Central memory CD8-positive, alpha-beta T cell (primary cell): ENCODE data around the gene ELFN2.

Experiments used
- ATAC-seq: fragments of 150-1000 bp; cut with Tn5 transposase; replicated peaks from 2 replicates; pipeline ENCODE4 v1.10.0; 2022; ENCODE audit warnings: mild to moderate bottlenecking, moderate FRiP score, moderate number of reproducible peaks; ENCODE audit not compliant: poor library complexity, severe bottlenecking; ENCODE audit errors: extremely low read depth
- DNase-seq, 2 donors: peaks; one replicate each; pipeline ENCODE4 v3.0.0; 2021; ENCODE audit warnings: low spot score in 2 of 2
- H3K27ac Mint-ChIP-seq: one replicate; pipeline ENCODE4 v1.8.0; 2022; ENCODE audit warnings: low read depth, mild to moderate bottlenecking, moderate library complexity, mixed read lengths
- H3K27me3 Mint-ChIP-seq: one replicate; pipeline ENCODE4 v1.8.0; 2022; ENCODE audit warnings: mixed read lengths
- H3K36me3 Mint-ChIP-seq: one replicate; pipeline ENCODE4 v1.8.0; 2022; ENCODE audit warnings: mild to moderate bottlenecking, moderate library complexity, mixed read lengths; ENCODE audit not compliant: insufficient read depth
- H3K4me1 Mint-ChIP-seq: one replicate; pipeline ENCODE4 v1.8.0; 2022; ENCODE audit warnings: mixed read lengths
- H3K4me3 Mint-ChIP-seq: one replicate; pipeline ENCODE4 v1.8.0; 2022; ENCODE audit warnings: mild to moderate bottlenecking, moderate library complexity, mixed read lengths
- H3K9me3 Mint-ChIP-seq: one replicate; pipeline ENCODE4 v1.8.0; 2022; ENCODE audit warnings: mixed read lengths

ELFN2 gene

GRCh38 chr22:37464181-37464580 lies 36.9 kb upstream of the ELFN2 start:
- Mint-ChIP-seq H3K4me3 (no peak overlapping the region), H3K27me3 (no peaks in the 10 kb centered on the region), H3K27ac (no peak overlapping the region), H3K36me3 (peaks cover 12% of the 10 kb centered on the region), H3K4me1 (peaks cover 10% of the 10 kb centered on the region), H3K9me3 (no peaks in the 10 kb centered on the region)
- DNase-seq (no peak), ATAC-seq (no peak)

DNA sequence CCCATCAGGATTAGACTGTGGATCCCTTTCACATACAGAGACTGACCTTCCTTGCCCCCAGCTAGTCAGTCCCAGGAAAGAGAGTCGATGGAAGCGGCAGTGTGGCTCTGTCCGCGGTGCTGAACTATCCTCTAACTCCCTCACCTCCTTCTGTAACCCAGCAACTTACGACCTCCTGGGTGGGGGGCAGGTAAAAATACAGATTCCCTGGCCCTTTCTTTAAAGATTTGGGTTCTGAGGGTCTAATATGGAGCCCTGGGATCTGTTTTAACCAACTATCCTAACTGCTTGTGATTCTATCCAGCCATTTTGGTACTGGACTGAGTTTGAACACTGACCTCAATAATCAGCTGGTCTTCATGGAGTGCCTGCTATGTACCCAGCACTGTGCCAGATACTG lies 35.7 kb upstream of the ELFN2 start:
- no peak overlapping the region for H3K4me3 Mint-ChIP-seq
- peaks cover 10% of the 10 kb centered on the region for H3K4me1 Mint-ChIP-seq
- no peak for DNase-seq

DNA sequence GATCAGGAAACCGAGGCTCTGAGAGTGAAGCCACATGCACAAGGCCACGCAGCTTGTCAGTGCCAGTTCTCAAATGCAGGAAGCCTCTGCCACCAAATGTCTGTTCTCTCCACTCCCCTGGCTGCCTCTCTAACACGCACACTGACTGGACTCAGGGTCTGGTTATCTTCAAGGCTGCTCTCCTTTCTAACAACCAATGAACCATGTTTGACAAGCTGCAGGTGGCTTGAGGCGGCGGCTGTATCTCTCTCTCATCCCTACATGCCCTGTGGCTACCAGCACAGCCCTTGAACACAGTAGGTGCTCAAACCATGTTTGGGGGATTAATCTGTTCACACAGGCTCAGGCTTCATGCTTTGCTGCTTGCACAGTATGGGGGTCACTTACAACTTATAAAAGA lies 35.2 kb upstream of the ELFN2 start:
- no peak overlapping the region for H3K27ac Mint-ChIP-seq
- no peak overlapping the region for H3K4me3 Mint-ChIP-seq
- H3K27me3 Mint-ChIP-seq = no peaks in the 10 kb centered on the region
- no peaks in the 10 kb centered on the region for H3K9me3 Mint-ChIP-seq
- no peak for ATAC-seq
- peaks cover 13% of the 10 kb centered on the region for H3K4me1 Mint-ChIP-seq
- DNase-seq = no peak
- peaks cover 7% of the 10 kb centered on the region for H3K36me3 Mint-ChIP-seq

More for the DNA sequence above, 35.7 kb upstream of the ELFN2 start:
- ATAC-seq = no peak
- H3K27me3 Mint-ChIP-seq = no peaks in the 10 kb centered on the region
- no peaks in the 10 kb centered on the region for H3K9me3 Mint-ChIP-seq
- H3K36me3 Mint-ChIP-seq = peaks cover 7% of the 10 kb centered on the region
- H3K27ac Mint-ChIP-seq = no peak overlapping the region

DNA sequence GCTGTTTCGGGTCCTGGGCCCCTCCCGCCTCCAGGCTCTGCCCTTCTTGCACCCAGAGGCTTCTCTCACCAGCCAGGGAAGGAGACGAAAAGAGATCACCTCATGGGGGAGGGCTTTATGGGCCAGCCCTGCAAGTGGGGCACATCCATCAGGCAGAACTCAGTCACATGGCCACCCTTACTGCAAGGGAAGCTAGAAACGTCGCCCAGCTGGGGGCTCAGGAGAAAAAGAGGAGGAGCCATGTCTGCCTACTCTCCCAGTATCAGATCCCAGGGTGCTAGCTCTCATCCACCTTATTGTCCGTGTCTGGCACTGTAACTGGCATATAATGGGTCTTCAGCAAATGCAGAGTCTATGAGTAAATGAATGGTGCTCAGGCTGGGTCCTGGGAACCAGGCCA lies 34.7 kb upstream of the ELFN2 start:
- Mint-ChIP-seq H3K9me3 (no peaks in the 10 kb centered on the region), H3K4me3 (no peak overlapping the region), H3K36me3 (peaks cover 7% of the 10 kb centered on the region), H3K27ac (no peak overlapping the region), H3K4me1 (peaks cover 17% of the 10 kb centered on the region), H3K27me3 (no peaks in the 10 kb centered on the region)
- ATAC-seq (no peak), DNase-seq (no peak)

- DNase-seq = no peak
- H3K36me3 Mint-ChIP-seq = peaks cover 7% of the 10 kb centered on the region
- H3K4me1 Mint-ChIP-seq = peaks cover 17% of the 10 kb centered on the region
- H3K27ac Mint-ChIP-seq = no peak overlapping the region
- ATAC-seq = no peak
- no peaks in the 10 kb centered on the region for H3K27me3 Mint-ChIP-seq
- no peaks in the 10 kb centered on the region for H3K9me3 Mint-ChIP-seq
- H3K4me3 Mint-ChIP-seq = no peak overlapping the region
Measured at GRCh38 chr22:37460684-37461083, 33.4 kb upstream of the ELFN2 start.

DNA sequence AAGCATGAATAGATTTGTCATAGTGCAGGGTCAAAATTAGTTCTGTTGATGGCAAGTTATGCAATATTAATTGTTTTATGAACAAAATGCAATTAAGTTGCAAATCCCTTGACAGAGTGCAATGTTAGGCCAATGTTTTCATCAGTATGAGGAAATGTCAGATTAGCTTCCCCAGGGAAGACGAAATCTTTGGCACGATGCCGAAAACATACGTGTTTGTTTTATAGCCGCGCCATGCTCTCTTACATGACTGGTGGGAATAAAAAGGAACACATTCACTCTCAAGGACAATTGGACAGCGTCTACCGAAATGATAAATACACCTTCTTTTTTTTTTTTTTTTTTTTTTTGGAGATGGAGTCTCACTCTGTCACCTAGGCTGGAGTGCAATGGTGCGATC lies 31.9 kb upstream of the ELFN2 start:
- Mint-ChIP-seq H3K36me3 (peaks cover 7% of the 10 kb centered on the region), H3K27me3 (no peaks in the 10 kb centered on the region), H3K9me3 (no peaks in the 10 kb centered on the region), H3K4me1 (peaks cover 12% of the 10 kb centered on the region), H3K27ac (no peak overlapping the region), H3K4me3 (no peak overlapping the region)
- DNase-seq (no peak), ATAC-seq (no peak)

DNA sequence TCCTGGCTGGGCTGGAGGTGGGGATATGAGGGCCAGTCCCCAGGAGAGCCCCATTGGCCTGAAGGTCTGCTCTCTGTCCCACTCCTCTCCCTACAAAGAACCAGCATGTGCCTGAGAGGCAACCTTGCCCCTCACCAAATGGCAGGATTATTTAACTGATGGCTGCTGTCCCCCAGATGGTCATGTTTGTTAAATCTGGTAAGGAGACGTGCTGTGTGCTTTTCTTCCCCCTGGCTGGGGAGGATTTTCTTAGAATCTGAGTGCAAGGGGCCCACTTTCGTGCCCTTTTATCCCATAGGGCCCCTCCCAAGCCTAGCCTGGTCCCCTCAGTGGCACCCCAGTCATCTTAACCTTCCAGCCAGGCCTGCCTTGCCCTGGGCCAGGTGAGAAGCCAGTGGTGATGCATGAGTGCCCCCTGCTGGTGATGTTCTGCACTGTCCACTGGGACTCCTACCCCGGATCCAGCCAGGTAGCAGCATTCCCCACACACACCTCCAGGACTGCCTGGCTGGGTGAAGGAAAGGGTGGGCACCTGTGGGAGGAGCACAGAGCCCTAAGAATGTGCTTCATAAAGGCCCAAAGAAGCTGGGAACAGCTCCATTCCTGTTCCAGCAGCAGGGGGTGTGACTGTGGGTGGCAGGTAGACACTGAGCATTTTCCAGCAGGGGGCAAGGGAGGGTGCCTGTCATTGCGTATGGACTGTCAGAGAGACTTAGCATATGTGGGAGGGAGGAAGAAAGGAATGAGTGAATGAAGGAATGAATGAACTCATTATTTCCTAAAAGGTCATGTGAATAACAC lies 30.0 kb upstream of the ELFN2 start:
- no peak overlapping the region for H3K27ac Mint-ChIP-seq
- ATAC-seq (peak; percentile 82), DNase-seq (peak; percentile 73 to 84)
- no peak overlapping the region for H3K4me3 Mint-ChIP-seq
- peaks cover 12% of the 10 kb centered on the region for H3K4me1 Mint-ChIP-seq
- H3K27me3 Mint-ChIP-seq = no peaks in the 10 kb centered on the region
- peaks cover 6% of the 10 kb centered on the region for H3K36me3 Mint-ChIP-seq
- no peaks in the 10 kb centered on the region for H3K9me3 Mint-ChIP-seq

- H3K9me3 Mint-ChIP-seq = no peaks in the 10 kb centered on the region
- ATAC-seq = no peak
- H3K27ac Mint-ChIP-seq = peak overlapping the region; percentile 17
- DNase-seq = no peak
- peaks cover 6% of the 10 kb centered on the region for H3K36me3 Mint-ChIP-seq
- no peaks in the 10 kb centered on the region for H3K27me3 Mint-ChIP-seq
- H3K4me1 Mint-ChIP-seq = peaks cover 7% of the 10 kb centered on the region
- no peak overlapping the region for H3K4me3 Mint-ChIP-seq
Measured at GRCh38 chr22:37456346-37456745, 29.1 kb upstream of the ELFN2 start.

DNA sequence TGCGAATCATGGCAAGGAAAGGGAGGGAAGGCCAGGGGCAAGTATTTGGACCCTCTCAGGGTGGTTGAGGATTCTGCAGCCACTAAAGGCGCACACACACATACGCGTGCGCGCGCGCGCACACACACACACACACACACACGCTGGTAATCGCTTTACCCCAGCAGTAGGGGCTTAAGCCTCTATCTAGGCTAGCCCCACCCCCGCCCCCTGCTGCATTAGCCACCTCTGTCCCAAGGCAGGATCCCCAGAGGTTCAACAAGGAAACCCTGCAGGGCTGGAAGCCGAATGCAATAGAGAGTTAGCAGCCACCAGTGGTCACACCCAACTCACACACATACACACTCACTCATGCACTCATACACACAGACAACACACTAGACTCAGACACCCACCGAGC lies 28.6 kb upstream of the ELFN2 start:
- H3K4me1 Mint-ChIP-seq = peaks cover 7% of the 10 kb centered on the region
- H3K4me3 Mint-ChIP-seq = no peak overlapping the region
- H3K27ac Mint-ChIP-seq = peak overlapping the region; percentile 17
- H3K36me3 Mint-ChIP-seq = peaks cover 6% of the 10 kb centered on the region
- no peaks in the 10 kb centered on the region for H3K9me3 Mint-ChIP-seq
- no peak for ATAC-seq
- no peaks in the 10 kb centered on the region for H3K27me3 Mint-ChIP-seq
- no peak for DNase-seq

DNA sequence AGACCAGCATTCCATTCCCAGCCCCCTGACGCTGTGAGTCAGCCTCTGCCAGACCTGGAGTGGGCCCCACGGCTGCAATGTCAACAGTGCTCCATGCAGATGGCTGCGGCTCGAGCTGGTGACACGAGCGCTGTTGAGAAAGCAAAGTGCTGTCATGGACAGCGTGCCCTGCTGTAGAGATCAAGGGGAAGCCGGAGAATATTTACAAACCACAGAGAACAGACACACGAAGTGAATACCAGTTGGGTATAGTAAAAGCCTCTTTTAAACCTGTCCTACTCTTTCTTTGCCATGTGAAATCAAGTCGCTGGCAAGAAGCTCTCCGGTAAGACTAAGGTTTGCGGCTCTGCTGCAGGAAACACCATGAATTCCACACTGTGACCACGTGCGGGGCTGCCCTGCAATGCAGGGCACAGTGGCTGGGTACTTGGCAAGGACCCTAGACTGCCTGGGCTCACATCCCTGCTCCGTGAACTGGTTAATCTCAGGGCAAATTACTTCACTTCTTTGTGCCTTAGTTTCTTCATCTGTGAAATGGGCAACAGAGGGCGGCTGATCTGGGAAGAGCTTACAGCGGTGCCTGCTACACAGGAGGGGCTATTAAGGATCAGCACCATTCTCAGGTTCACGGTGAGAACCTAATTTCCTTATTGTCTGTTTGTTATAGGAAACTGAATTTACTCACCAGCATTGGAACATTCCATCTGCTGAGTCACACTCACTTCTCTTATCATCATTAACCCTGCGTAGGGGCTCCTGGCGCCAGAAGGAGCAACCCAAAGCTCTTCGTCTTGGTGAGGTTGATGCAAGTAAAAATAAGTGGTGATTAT lies 27.8 kb upstream of the ELFN2 start:
- H3K9me3 Mint-ChIP-seq = no peaks in the 10 kb centered on the region
- ATAC-seq (no peak), DNase-seq (no peak)
- peaks cover 7% of the 10 kb centered on the region for H3K4me1 Mint-ChIP-seq
- no peaks in the 10 kb centered on the region for H3K27me3 Mint-ChIP-seq
- peaks cover 4% of the 10 kb centered on the region for H3K36me3 Mint-ChIP-seq
- H3K27ac Mint-ChIP-seq = no peak overlapping the region
- no peak overlapping the region for H3K4me3 Mint-ChIP-seq

GRCh38 chr22:37453696-37454095 lies 26.4 kb upstream of the ELFN2 start:
- Mint-ChIP-seq H3K4me3 (no peak overlapping the region), H3K27ac (no peak overlapping the region), H3K9me3 (no peaks in the 10 kb centered on the region), H3K36me3 (no peaks in the 10 kb centered on the region), H3K4me1 (peaks cover 7% of the 10 kb centered on the region), H3K27me3 (no peaks in the 10 kb centered on the region)
- no peak for ATAC-seq
- DNase-seq = no peak

DNA sequence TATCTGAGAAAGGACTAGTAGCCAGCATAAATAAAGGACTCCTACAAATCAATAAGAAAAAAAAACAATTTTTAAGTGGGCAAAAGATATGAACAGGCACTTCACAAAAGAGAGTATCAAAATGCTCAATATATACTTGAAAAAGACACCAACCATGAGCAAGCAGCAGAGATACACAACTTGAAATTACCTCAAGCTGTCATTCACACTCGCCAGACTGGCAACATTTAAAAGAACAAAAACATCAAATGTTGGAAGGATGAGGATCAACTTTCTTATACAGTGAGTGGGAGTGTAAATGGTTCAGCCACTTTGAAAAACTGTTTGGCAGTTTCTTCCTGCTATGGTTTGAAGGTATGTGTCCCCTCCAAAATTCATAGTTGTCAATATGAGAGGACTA lies 23.9 kb upstream of the ELFN2 start:
- no peak for ATAC-seq
- H3K27ac Mint-ChIP-seq = no peak overlapping the region
- no peak overlapping the region for H3K4me3 Mint-ChIP-seq
- no peaks in the 10 kb centered on the region for H3K9me3 Mint-ChIP-seq
- H3K4me1 Mint-ChIP-seq = no peaks in the 10 kb centered on the region
- H3K36me3 Mint-ChIP-seq = no peaks in the 10 kb centered on the region
- no peak for DNase-seq
- no peaks in the 10 kb centered on the region for H3K27me3 Mint-ChIP-seq
